CD1c-positive myeloid dendritic cell (primary cell): ENCODE results near the gene GTF2IRD1.

Experiments
- DNase-seq: peaks from one replicate; pipeline ENCODE4 v3.0.0-alpha.2; 2016; ENCODE audit errors: extremely low spot score

GTF2IRD1 gene

DNA sequence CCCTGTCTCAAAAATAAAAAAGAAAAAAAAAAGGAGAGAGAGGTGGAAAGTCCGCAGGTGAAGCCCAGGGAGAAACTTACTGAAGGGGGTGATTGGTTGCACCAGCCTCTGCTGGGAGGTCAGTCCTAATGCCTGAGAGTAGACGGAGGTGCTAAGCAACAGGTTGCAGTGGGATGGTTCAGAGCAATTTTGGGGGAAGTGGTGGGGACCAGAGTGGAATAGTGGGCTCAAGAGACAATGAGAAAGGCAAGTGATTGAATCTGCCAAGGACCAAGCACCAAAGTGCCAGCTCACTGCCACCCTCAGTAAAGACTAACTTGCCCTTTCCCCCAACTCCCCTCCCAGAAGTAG lies 113.6 kb downstream of the GTF2IRD1 start:
- DNase-seq = no peak

- no peak for DNase-seq
These were observed 115.0 kb downstream of the GTF2IRD1 start for GRCh38 chr7:74568658-74569057.

GRCh38 chr7:74569501-74570075 lies 115.9 kb downstream of the GTF2IRD1 start:
- DNase-seq = no peak

DNA sequence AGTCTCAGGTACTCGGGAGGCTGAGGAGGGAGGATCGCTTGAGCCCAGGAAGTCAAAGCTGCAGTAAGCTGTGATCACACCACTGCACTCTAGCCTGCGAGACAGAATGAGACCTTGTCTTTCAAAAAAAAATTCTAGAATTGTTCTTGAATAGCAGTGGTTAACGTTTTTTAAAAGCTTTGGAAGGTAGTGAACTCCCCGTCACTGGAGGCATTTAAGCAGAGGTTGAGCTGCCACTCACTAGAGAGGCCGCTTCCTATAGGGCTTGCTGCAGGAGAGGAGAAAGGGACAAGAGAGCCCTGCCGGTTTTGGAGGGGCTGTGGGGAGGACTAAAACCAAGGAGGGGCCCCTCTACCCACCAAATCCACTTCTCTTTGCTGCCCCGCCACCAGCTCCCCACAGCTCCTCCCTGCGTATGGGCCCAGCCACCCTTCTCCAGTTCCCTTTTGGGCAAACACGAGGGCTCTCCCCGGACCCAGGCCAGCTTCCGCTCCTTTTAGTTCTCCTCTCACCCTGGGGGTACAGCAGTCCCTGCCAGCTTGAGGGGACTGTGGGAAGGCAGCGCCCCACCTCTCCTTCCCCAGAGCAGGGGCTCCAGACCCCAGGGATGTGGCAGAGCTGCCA lies 116.9 kb downstream of the GTF2IRD1 start:
- DNase-seq = no peak

DNA sequence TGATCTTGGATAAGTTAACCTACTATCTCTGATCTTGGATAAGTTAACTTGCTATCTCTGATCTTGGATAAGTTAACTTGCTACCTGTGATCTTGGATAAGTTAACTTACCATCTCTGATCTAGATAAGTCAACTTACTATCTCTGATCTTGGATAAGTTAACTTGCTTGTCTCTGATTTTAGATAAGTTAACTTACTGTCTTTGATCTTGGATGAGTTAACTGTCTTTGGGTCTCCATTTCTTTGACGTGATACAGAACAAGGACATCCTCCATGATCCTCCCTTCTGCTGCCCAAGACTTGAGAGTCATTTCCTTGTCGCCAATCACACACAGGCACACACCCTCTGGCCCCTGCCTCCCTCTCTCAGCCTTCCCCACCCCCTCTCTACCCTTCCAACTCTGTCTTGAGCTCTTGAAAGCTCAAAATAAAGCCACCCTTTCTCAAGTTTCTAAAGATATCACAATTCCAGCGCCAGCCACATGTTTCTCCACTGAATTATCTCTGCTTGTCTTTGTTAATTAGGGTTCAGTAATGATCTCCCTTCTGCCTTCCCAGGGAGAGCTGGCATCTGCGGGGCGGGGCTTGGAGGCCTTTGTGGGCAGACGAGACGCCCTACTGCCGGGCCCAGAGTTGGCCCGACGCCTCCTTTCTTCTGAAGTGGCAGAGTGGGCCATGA lies 118.7 kb downstream of the GTF2IRD1 start:
- DNase-seq = no peak

- no peak for DNase-seq
These were observed 119.8 kb downstream of the GTF2IRD1 start for GRCh38 chr7:74573512-74573911.

- DNase-seq = no peak
These were observed 121.5 kb downstream of the GTF2IRD1 start for GRCh38 chr7:74575083-74575784.

GRCh38 chr7:74575811-74576210 lies 122.1 kb downstream of the GTF2IRD1 start:
- no peak for DNase-seq

- no peak for DNase-seq
These were observed 126.3 kb downstream of the GTF2IRD1 start for GRCh38 chr7:74579800-74580685.

DNA sequence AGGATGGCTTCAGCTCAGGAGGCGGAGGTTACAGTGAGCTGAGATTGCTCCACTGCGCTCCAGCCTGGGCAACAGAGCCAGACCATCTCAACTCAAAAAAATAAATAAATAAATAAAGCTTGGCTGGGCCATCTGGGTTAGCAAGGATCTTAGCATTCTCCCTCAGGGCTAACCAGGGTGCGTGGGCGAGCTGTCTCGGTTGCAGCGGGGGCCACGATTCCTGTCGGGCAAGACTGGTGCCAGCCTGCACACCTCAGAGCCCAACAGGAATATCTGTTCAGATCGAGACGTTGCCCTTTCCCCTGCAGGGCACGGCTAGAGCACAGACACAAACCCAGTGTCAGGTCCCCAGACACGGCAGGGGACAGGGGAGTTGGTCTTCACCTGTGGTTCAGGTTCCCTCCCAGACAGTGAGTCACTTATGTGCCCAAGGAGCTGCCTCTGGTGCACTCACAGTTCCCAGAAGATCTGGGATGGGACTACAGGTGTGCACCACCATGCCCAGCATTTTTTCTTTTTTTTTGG lies 128.3 kb downstream of the GTF2IRD1 start:
- DNase-seq = no peak

- DNase-seq = no peak
These were observed 128.8 kb downstream of the GTF2IRD1 start for GRCh38 chr7:74582447-74583039.

DNA sequence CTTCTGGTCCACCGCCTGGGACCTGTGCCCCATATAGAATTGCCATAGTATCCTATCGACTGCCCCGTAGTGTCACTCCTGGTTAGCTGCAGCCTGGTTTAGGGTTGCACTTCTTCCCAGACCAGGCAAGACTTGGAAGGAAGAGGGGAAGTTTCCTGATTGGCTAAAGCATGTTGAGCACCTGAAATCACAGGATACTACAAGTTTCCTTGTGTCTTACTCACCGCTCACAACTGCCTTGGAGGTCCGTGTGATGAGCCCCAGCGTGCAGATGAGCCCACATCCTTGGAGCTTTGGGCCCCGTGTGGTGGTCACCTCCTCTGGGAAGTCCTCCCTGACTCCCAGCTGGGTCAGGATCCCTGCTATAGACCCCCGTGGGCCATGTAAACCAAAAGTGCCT lies 129.9 kb downstream of the GTF2IRD1 start:
- no peak for DNase-seq

GRCh38 chr7:74584160-74584954 lies 130.7 kb downstream of the GTF2IRD1 start:
- DNase-seq = no peak

DNA sequence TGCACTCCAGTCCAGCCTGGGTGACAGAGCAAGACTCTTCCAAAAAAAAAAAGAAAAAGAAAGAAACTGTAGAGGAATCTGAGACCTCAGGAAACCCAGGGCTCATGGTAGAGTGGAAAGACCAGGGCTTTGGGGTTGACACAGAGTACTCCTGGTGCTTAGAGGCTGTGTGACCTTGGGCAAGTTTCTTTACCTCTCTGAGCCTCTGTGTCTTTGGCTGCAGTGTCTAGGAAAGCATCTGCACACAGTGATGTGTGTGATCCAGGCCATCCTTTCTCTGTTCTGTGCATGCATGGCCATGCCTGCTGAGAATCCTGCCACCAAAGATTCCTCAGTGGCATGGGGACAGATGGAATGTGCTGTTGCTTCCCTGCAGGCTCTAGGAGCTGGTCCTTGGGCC lies 132.1 kb downstream of the GTF2IRD1 start:
- DNase-seq = no peak

GRCh38 chr7:74586258-74587175 lies 132.8 kb downstream of the GTF2IRD1 start:
- no peak for DNase-seq

GRCh38 chr7:74587435-74588126 lies 133.9 kb downstream of the GTF2IRD1 start:
- no peak for DNase-seq

- no peak for DNase-seq
These were observed 137.1 kb downstream of the GTF2IRD1 start for GRCh38 chr7:74590813-74591212.

GRCh38 chr7:74598558-74598957 lies 144.9 kb downstream of the GTF2IRD1 start:
- no peak for DNase-seq

GRCh38 chr7:74599244-74599643 lies 145.5 kb downstream of the GTF2IRD1 start:
- DNase-seq = no peak
